Measurements from ENCODE around the gene LAIR1.

DNA sequence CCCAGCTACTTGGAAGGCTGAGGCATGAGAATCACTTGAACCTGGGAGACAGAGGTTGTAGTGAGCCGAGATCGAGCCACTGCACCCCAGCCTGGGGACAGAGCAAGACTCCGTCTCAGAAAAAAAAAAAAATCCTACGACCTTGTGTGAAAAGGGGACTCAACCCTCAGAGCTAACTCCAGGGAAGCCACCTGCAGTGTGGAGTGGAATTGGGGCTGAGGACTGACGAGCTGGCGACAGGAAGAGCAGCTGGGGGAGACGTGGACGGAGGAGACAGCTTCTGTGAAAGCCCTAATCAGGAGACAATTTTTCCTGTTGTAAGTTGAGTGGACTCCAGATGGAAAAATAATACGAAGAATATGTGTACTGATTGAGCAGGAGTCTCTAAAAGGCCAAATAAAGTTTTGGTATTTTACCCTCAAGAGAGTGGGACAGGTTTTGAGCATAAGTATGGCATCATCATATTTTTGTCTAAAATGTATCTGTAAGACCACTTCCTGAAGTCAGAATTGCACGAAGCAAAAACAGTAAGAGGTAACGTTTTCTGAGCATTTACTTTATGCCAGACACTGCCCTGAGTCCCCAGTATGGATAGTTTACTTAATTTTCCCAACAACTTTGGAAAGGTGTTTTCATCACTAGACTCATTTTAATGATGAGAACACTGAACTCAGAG is 12.0 kb upstream of the LAIR1 start:
- TF ChIP-seq, protein P1, sequence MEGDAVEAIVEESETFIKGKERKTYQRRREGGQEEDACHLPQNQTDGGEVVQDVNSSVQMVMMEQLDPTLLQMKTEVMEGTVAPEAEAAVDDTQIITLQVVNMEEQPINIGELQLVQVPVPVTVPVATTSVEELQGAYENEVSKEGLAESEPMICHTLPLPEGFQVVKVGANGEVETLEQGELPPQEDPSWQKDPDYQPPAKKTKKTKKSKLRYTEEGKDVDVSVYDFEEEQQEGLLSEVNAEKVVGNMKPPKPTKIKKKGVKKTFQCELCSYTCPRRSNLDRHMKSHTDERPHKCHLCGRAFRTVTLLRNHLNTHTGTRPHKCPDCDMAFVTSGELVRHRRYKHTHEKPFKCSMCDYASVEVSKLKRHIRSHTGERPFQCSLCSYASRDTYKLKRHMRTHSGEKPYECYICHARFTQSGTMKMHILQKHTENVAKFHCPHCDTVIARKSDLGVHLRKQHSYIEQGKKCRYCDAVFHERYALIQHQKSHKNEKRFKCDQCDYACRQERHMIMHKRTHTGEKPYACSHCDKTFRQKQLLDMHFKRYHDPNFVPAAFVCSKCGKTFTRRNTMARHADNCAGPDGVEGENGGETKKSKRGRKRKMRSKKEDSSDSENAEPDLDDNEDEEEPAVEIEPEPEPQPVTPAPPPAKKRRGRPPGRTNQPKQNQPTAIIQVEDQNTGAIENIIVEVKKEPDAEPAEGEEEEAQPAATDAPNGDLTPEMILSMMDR (IDR thresholded peaks at IDR 0.05), result no peak
- TF ChIP-seq POLR2A (IDR thresholded peaks at IDR 0.05) (no peak), EP300 (IDR thresholded peaks at IDR 0.05) (no peak)
